NCI-H345 treated with DMSO at 0.1 percent for 48 hours (cell line): Measurements from ENCODE around the gene B4GALT5.
A peak's percentile ranks its signal among the peaks of the same experiment; 100 is the strongest.
"Not testable (repeated sequence)": the region's sequence is repeated elsewhere in the genome, so short reads cannot be mapped to it uniquely, and the experiment has no call there.

Experiments used
- DNase-seq: peaks from one replicate; lab custom pipeline; 2025; ENCODE audit not compliant: unreplicated experiment; lab: John Stamatoyannopoulos, UW

B4GALT5 gene

DNA sequence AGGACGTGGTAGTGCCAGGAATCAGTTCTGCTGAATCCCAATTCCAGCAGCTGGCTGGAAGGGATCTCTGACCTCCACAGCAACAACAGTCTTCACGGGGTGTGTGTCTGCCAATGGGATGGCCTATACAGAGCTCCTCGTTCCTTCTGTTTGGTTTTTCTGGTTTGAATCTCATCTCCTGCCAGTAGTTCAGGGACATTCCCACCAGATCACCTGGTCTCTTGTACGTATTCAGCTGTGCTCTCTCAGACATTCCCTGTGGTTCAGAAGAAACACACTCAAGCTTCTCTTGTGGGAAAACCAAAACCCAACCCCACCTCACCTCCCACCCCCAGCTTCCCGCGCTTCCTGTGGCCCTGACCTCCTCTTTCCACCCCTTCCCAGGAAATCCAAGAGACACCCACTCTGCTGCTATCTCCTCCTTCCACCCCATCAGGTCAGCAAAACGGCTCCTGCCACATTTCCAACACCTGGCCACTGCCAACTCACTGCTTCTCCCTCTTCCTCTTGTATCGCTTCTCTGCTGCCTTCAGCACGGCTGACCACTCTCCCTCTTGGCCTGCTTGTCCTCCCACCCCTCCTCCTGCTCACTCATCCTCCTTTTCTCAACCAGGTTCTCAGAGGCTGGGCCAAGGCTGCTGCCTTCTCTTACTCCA is 82.5 kb downstream of the B4GALT5 start:
- no peak for DNase-seq

DNA sequence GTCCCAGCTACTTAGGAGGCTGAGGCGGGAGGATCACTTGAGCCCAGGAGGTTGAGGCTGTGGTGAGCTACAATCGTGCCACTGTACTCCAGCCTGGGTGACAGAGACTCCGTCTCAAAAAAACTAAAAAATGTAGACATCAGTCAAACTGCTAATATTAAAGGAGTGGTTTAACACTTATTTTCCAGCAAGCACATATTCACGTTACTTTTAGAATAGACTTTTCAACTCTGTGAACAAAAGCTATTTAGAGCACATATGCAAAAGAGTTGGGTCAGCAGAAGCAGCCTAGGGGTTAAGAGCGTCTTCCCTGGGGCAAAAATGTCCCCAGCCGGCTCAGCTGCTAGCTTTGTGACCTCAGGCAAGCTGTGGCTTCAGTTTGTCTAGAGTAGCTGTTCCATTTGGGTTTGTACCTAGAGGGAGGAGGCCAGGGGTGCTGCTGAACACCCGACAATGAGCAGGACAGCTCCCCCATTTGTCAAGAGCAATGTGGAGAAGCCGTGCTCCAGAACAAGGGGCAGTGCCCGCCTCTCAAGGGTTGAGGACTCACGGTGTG is 83.2 kb downstream of the B4GALT5 start:
- DNase-seq, result no peak

DNA sequence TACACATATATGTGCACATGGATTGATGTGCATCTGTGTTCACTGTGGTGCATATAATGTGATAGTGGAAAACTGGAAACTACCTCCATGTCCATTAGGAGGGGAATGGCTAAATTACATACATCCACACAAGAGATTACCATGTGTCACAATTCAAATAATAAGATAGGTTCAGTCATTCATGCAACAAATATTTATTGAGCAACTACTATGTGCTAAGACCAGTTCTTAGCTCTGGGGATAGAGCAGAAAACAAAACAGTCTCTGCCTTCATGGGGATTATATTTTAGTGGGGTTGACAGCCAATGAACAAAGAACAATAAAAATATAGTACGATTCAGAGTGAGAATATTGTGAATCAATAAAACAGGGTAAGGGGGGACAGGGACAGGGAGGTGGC is 84.1 kb downstream of the B4GALT5 start:
- DNase-seq, result no peak

DNA sequence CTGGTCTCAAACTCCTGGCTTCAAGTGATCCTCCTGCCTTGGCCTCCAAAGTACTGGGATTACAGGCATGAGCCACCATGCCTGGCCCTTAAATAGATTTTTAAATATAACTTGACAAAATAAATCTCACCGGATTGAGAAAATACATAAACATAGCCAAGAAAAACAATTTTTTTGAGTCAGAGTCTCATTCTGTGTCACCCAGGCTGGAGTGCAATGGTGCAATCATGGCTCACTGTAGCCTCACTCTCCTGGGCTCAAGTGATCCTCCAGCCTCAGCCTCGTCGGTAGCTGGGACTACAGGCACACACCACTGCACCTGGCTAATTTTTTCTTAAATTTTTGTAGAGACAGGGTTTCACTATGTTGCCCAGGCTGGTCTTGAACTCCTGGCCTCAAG is 85.4 kb downstream of the B4GALT5 start:
- DNase-seq, result not testable (repeated sequence)

DNA sequence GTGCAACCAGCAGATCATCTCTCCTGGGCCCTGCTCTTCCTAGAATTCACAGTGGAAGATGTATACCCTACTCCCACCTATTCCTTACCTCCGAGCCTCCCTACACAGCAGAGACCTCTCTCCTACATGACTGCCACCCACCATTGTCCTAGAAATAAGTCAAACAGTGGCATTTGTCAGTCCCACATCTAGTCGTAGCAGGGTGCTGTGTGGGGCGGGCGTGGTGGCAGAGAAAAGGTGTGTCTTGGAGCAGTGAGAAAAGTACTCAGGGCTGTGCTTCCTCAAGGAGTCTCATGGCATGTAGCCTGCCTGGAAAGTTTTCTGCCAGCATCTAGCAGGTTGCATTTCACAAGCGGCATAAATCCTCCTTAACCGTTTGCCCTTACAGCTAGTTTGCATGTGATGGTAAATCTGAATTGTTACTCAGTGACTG is 86.3 kb downstream of the B4GALT5 start:
- no peak for DNase-seq

DNA sequence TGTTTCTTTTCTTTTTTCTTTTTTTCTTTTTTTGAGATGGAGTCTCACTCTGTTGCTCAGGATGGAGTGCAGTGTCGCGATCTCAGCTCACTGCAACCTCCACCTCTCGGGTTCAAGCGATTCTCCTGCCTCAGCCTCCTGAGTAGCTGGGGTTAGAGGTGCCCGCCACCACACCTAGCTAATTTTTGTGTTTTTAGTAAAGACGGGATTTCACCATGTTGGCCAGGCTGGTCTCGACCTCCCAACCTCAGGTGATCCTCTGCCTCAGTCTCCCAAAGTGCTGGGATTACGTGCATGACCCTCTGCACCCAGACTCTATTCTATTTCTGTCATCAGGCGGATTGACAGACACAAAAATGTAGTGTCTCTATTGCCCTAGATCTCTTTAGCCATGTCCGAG is 88.7 kb downstream of the B4GALT5 start:
- DNase-seq, result not testable (repeated sequence)

DNA sequence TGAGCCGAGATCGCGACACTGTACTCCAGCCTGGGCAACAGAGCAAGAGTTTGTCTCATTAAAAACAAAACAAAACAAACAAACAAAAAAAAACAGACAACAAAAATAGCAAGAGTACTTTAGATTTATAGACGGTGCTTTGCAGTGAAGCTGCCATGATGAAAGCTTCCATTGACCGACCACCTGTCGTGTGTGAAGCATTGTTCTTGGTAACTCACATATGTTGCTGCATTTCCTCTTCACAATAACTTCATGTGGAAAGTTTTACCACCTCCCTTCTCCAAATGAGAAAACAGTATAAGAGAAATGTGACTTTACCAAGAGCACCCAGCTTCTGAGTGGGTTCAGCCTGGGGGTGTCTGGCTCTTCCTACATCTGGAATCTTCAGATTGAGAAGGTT is 89.4 kb downstream of the B4GALT5 start:
- peak; percentile 46 for DNase-seq

DNA sequence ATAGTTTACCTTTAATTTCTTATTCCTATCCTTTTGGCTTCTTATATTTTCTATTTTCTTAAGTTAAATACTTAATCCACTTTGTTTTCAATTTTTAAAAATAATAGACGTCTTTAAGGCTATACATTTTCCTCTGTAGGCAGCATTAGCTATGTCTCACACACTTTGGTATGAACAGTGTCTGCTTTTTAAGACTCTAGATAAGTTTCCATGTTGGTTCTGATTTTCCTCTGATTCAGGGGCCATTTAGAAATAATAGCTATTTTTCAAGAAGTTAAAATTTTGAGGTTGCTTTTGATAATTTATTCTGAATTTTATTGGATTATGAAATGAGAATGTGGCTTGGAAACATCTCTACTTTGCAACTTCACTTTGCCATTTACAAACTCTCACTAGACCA is 91.4 kb downstream of the B4GALT5 start:
- no peak for DNase-seq

DNA sequence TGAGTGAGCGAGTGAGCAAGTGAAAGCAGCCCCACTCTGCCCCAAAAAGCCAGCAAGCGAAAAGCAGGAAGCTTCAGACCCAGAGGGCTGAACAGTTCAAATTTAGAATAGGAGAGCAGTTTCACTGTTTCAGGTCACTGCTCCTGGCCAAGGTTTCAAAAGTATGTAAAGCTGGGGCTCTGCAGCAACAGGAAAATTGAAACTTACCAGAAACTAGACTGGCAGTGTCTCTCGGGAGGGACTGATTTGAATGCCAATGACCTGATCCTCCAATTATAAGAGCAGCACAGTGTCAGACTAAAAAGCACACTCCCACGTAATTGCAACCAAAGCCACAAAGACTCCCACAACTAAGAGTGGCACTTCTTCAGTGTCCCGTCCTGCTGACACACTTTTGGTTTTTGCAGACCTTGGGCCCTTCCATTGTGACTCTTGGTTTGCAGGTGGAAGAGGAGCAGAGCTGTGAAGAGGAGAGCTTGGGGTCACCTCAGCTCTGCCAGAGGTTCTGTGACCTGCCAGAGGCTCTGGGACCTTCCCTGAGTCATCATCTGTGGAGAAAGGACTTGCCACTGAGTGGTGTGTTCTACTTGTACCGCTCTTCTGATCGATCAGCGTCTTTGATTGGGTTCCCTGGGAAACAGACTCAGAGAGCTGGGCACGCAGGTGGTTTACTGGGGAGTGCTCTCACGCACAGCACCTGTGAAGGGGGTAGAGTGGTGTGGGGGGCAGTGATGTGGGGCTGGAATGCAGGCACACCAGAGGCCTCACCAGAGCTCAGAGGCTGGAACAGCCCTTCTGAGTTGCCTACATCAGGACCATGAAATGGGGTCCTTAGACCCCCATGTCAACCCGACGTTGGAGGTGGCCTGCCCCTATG is 93.1 kb downstream of the B4GALT5 start:
- no peak for DNase-seq

DNA sequence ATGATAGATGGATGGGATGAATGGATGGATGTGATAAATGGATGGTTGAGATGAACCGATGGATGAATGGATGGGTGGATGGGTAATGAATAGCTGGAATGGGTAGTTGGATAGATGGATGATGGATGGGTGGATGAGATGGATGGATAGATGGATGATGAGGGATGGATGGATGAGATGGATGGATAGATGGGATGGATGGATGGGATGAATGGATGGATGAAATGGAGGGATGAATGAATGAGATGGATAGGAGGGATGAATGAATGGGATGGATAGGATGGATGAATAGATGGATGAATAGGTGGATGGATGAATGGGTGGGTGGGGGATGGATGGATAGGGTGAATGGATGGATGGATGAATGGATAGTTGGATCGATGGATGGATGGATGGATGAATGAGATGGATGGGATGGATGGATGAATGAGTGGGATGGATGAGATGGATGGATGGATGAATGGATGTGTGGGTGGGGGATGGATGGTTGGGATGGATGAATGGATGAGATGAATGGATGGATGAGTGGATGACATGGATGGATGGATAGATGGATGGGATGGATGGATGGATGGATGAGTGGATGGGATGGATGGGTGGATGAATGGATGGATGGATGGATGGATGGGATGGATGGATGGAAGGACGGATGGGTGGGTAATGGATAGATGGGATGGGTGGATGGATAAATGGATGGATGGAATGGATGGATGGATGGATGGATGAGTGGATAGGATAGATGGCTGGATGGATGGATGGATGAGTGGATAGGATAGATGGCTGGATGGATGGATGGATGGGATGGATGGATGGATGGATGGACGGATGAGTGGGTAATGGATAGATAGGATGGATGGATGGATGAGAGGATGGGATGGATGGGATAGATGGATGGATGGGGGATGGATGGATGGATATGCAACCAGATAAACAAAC is 94.3 kb downstream of the B4GALT5 start:
- DNase-seq, result no peak

DNA sequence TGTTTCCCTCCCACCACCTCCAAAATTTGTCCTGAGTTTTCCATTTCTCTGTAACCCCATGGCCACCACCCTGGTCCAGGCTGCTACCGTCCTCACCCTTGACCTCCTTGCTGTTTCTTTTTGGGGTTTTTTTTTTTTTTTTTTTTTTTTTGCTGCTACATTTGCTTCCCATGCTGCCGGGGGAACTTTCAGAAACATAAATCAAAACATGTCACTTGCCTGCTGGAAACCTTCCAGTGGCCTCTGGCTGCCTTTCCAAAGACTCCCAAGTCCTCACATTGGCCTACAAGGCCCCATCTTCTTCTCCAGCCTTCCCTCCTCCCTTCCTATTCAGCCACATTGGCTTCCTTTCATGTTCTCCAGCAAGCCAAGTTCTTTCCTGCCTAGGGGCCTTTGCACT is 95.4 kb downstream of the B4GALT5 start:
- DNase-seq, result no peak

DNA sequence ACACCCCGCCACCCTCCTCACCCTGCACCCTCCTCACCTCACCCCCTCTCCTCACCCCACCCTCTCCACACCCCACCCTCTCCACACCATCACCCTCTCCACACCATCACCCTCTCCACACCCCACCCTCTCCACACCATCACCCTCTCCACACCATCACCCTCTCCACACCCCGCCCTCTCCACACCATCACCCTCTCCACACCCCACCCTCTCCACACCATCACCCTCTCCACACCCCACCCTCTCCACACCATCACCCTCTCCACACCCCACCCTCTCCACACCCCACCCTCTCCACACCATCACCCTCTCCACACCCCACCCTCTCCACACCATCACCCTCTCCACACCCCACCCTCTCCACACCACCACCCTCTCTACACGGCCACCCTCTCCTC is 96.3 kb downstream of the B4GALT5 start:
- not testable (repeated sequence) for DNase-seq

DNA sequence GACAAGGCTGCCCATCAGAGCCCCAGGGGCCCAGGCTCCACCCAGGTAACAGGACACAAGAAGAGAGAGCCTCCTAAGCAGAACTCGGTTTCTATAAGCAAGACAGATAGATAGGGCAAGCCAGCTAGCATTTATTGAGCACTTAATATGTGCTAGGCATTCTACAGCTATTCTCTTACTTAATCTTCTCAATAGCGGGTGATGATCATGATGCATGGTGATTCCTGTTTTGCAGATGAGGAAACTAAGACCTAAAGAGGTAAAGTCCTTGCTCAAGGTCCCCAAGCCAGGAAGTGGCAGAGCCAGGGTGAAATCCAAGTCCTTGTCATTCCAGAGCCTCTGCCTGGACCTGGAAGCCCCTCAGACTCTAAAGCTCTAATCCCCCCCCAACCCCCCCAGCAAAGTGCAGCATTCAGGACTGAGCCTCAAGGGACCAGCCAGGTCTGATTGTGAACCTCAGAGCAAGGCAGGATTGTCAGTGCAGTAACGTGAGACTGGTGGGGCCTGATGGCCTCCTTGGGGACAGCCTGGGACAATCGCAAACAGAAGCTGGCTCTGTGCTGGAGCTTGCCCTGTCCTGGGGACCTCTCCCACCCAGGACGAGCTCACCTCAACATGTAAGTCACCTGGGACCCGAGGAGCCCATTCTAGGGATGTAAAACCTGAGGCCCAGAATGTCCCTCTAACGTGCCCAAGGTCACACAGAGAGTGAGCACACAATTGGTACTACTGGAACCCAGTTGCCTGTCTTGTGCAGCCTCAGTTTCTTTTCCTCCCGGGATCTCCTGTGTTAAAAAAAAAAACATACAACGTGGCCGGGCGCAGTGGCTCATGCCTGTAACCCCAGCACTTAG is 97.3 kb downstream of the B4GALT5 start:
- DNase-seq, result no peak

DNA sequence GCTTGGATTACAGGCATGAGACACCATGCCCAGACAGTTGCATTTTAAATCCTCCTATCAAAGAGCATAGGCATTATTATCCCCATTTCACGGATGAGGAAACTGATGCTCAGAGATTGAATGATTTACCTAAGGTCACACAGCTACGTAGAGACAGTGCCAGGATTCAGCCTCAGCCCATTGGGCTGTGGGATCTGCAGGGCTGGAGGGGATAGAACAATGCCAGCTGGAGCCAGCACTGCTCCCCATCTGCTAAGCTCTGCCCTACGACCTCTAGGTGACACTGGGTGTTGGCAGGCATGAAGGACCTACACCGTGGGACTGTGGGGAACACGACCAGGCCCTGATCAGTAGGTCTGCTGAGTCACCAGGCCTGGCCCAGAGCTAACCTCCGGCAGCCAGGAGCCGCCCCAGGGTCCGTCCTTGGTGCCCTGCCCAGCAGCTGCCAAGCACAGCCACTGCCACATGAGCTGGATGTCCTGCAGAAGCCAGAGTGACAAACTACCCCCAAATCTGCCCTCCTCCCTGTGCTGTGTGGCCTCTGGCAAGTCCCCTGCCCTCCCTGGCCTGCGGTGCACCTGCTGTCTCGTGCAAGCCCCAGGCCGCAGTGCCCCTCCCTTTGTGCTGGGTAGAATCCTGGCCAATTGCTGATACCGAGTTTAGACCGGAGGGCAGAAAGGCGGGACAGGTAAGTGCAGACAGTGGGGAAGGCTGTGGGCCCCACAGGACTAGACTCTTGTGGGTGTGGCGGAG is 98.1 kb downstream of the B4GALT5 start:
- no peak for DNase-seq

DNA sequence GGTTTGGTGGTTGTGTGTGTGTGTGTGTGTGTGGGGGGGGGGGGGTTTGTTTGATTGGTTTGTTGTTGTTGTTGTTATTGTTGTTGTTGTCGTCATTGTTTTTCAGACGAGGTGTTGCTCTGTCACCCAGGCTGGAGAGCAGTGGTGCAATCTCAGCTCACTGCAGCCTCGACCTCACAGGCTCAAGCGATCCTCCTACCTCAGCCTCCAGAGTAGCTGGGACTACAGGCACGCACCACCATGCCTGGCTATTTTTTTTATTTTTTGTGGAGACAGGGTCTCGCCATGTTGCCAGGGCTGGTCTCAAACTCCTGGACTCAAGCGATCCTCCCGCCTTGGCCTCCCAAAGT is 98.7 kb downstream of the B4GALT5 start:
- DNase-seq, result not testable (repeated sequence)

DNA sequence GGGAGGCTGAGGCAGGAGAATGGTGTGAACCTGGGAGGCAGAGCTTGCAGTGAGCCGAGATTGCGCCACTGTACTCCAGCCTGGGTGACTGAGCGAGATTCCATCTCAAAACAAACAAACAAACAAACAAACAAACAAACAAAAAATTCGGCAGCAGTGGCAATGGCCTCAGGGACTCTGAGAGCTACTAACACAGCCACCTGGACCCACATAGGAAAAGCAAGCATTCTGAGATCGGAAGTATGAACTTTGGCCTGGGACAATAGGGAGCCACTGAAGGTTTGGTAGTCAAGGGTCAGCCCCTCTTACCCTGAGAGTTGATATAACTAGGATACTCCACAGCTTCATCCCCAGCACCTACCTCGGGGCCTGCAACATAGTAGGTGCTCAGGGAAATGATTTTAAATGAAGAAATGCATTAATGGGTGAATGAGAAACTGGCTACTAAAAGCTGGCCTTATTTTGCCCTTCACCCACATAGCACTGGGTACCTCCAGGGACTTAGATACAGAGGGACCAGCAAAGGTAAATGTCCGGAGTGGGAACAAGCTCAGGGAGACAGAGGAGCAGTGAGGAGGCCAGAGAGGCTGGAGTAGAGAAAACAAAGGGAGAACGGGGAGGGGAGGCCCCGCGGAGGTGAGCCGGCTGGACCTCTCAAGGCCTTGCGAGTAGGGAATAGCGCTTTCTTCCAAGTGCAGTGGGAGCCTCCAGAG is 99.2 kb downstream of the B4GALT5 start:
- no peak for DNase-seq

DNA sequence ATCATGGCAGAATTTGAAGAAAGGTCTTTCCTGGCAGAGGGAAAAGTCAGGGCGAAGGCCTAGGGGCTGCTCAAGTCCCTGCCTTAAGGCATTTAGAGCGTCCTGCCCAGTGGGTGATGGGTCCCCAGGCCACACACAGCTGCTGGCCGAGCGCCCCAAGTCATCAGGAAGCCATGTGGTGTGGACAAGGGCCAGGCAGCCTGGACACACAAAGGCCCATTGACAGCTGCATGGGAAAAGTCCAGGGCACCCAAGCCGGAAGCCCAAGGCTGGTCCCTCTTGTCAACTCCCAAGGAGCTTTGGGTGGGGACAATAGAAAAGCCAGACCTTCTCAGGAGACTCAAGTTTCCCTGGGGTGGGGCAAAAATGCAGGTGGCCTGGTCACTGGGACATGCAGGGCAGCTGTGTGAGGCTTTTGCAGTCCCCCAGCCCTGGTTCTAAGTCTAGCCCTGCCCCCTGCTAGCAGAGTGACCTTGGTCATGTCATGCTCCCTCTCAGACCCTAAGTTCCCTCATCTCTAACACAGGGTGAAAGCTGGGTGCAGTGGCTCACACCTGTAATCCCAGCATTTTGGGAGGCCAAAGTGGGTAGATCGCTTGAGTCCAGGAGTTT is 101.4 kb downstream of the B4GALT5 start:
- no peak for DNase-seq

DNA sequence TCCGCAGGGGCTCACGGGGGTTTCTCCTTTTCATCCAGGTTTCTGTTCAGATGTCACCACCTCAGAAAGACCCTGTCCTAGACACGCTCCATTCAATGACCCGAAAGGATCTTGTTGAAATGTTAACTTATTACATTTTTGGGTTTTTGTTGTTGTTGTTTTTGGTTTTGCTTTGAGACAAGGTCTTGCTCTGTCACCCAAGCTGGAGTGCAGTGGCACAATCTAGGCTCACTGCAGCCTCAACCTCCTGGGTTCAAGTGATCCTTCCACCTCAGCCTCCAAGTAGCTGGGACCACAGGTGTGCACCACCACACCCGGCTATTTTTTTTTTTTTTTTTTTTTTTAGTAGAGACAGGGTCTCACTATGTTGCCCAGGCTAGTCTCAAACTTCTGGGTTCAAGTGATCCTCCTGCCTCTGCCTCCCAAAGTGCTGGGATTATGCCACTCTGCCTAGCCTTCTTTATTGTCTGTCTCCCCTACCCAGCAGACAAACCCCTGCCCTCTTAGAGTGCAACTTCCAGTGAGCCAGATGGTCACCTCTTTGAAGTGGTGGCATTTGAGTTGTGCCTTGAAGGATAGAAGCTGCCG is 102.0 kb downstream of the B4GALT5 start:
- not testable (repeated sequence) for DNase-seq
